Natural killer cell (primary cell): ENCODE data around the gene UIMC1. TPM values are rescaled to one million over a fixed set of nuclear protein-coding genes. Genes with fewer than 3 reads are reported as not detected.
"Not testable (repeated sequence)": the region's sequence is repeated elsewhere in the genome, so short reads cannot be mapped to it uniquely, and the experiment has no call there.

Source experiments
- ATAC-seq, 3 donors: fragments of 150-1000 bp in 2 of 3; fragments of 200-7000 bp in 1 of 3; cut with Tn5 transposase; 1 replicate in 1 of 3; 2 replicates in 2 of 3; pipeline ENCODE4 v1.10.0; 2021; ENCODE audit warnings: mild to moderate bottlenecking in 2 of 3, moderate library complexity in 2 of 3
- DNase-seq, 2 donors: peaks; one replicate each; pipeline versions ENCODE4 v3.0.0 to v3.0.0-alpha.2; 2013 to 2021; ENCODE audit warnings: mixed read lengths in 1 of 2
- H3K27ac ChIP-seq: one replicate; pipeline ENCODE4 v1.5.1; 2013; ENCODE audit warnings: mild to moderate bottlenecking, low read length
- H3K27me3 ChIP-seq: one replicate; pipeline ENCODE4 v1.6.1; 2013; ENCODE audit warnings: low read length; ENCODE audit not compliant: control insufficient read depth, insufficient read depth
- H3K36me3 ChIP-seq: one replicate; pipeline ENCODE4 v1.6.1; 2013; ENCODE audit warnings: low read length; ENCODE audit not compliant: control insufficient read depth, insufficient read depth
- H3K4me1 ChIP-seq: one replicate; pipeline ENCODE4 v1.6.1; 2013; ENCODE audit warnings: low read length; ENCODE audit not compliant: control insufficient read depth, insufficient read depth
- H3K4me3 ChIP-seq: one replicate; pipeline ENCODE4 v1.5.1; 2013; ENCODE audit warnings: low read length
- H3K9me3 ChIP-seq: one replicate; pipeline ENCODE4 v1.6.1; 2013; ENCODE audit warnings: low read length; ENCODE audit not compliant: control insufficient read depth, insufficient read depth
- H3K27ac Mint-ChIP-seq, 2 donors: one replicate each; pipeline ENCODE4 v1.8.0; 2022; ENCODE audit warnings: mild to moderate bottlenecking in 2 of 2, mixed read lengths in 2 of 2, moderate library complexity in 1 of 2
- H3K27me3 Mint-ChIP-seq, 2 donors: one replicate each; pipeline ENCODE4 v1.8.0; 2022; ENCODE audit warnings: low read depth in 2 of 2, mixed read lengths in 2 of 2
- H3K36me3 Mint-ChIP-seq: one replicate; pipeline ENCODE4 v1.8.0; 2022; ENCODE audit warnings: mixed read lengths
- H3K4me1 Mint-ChIP-seq, 2 donors: one replicate each; pipeline ENCODE4 v1.8.0; 2022; ENCODE audit warnings: mixed read lengths in 2 of 2
- H3K4me3 Mint-ChIP-seq: one replicate; pipeline ENCODE4 v1.8.0; 2022; ENCODE audit warnings: mild to moderate bottlenecking, moderate library complexity, mixed read lengths
- H3K9me3 Mint-ChIP-seq, 2 donors: one replicate each; pipeline ENCODE4 v1.8.0; 2022; ENCODE audit warnings: mixed read lengths in 2 of 2
- WGBS: methylation state at CpG from one replicate; pipeline ENCODE4 v1.1.7; 2013; ENCODE audit warnings: missing lambda C conversion rate; ENCODE audit not compliant: insufficient coverage; 5-methylcytosine and 5-hydroxymethylcytosine counted together
- intact Hi-C: fragments of 100-400 bp; cut with micrococcal nuclease; formaldehyde crosslinking; loops from one replicate; pipeline ENCODE4 v1.14.2; 2022
- total RNA-seq, 4 donors: library from RNA; stranded (reverse); fragments of 120-200 nt in 1 of 4; gene quantifications; one replicate each; pipeline versions ENCODE4 v1.2.3 to v1.2.4, GENCODE V29; 2013 to 2022
- TF ChIP-seq, protein P1 (sequence below): fragments of 200-600 bp; IDR thresholded peaks from one replicate; pipeline ENCODE4 v1.8.0; 2022; ENCODE audit warnings: antibody characterized with exemption

UIMC1 gene
- total RNA-seq, 3 donors from 2014 or later (not counting 1 experiment from before 2014, with no cell fraction given): 55.1 to 75.7 (median 57.3) TPM

GRCh38 chr5:176874198-176874780 is 132.3 kb downstream of the UIMC1 start:
- H3K9me3 Mint-ChIP-seq: peaks cover 0 to 6% of the 10 kb centered on the region in 2 donors
- 86% methylated on average over 20 of the region's 20 CpGs for WGBS

GRCh38 chr5:176873541-176874172 is 132.9 kb downstream of the UIMC1 start:
- Mint-ChIP-seq H3K27me3 (peaks cover 9 to 13% of the 10 kb centered on the region in 2 donors), H3K9me3 (peaks cover 0 to 6% of the 10 kb centered on the region in 2 donors), H3K36me3 (no peaks in the 10 kb centered on the region), H3K4me1 (peaks cover 20 to 43% of the 10 kb centered on the region in 2 donors), H3K27ac (peak overlapping the region; percentile 75 to 85), H3K4me3 (peak overlapping the region; percentile 66)
- no peak overlapping the region for H3K4me3 ChIP-seq
- H3K4me1 ChIP-seq: peaks cover 41% of the 10 kb centered on the region
- H3K27ac ChIP-seq: no peak overlapping the region
- H3K27me3 ChIP-seq: peaks cover 10% of the 10 kb centered on the region
- intact Hi-C loops: no loop called here
- H3K36me3 ChIP-seq: no peaks in the 10 kb centered on the region
- DNase-seq (no peak), ATAC-seq (no peak)
- H3K9me3 ChIP-seq: peaks cover 16% of the 10 kb centered on the region
- TF ChIP-seq, protein P1, sequence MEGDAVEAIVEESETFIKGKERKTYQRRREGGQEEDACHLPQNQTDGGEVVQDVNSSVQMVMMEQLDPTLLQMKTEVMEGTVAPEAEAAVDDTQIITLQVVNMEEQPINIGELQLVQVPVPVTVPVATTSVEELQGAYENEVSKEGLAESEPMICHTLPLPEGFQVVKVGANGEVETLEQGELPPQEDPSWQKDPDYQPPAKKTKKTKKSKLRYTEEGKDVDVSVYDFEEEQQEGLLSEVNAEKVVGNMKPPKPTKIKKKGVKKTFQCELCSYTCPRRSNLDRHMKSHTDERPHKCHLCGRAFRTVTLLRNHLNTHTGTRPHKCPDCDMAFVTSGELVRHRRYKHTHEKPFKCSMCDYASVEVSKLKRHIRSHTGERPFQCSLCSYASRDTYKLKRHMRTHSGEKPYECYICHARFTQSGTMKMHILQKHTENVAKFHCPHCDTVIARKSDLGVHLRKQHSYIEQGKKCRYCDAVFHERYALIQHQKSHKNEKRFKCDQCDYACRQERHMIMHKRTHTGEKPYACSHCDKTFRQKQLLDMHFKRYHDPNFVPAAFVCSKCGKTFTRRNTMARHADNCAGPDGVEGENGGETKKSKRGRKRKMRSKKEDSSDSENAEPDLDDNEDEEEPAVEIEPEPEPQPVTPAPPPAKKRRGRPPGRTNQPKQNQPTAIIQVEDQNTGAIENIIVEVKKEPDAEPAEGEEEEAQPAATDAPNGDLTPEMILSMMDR: no peak
- WGBS: 78% methylated on average over 16 of the region's 16 CpGs

More at GRCh38 chr5:176874198-176874780, 132.3 kb downstream of the UIMC1 start:
- Mint-ChIP-seq H3K27me3 (peaks cover 9 to 13% of the 10 kb centered on the region in 2 donors), H3K4me1 (peaks cover 20 to 38% of the 10 kb centered on the region in 2 donors), H3K4me3 (no peak overlapping the region), H3K36me3 (no peaks in the 10 kb centered on the region), H3K27ac (no peak overlapping the region)
- no peak overlapping the region for H3K4me3 ChIP-seq
- intact Hi-C loops: no loop called here
- TF ChIP-seq, protein P1: no peak
- DNase-seq (no peak), ATAC-seq (no peak)
- no peaks in the 10 kb centered on the region for H3K36me3 ChIP-seq
- peaks cover 10% of the 10 kb centered on the region for H3K27me3 ChIP-seq
- peaks cover 41% of the 10 kb centered on the region for H3K4me1 ChIP-seq
- H3K27ac ChIP-seq: no peak overlapping the region
- H3K9me3 ChIP-seq: peaks cover 16% of the 10 kb centered on the region

DNA sequence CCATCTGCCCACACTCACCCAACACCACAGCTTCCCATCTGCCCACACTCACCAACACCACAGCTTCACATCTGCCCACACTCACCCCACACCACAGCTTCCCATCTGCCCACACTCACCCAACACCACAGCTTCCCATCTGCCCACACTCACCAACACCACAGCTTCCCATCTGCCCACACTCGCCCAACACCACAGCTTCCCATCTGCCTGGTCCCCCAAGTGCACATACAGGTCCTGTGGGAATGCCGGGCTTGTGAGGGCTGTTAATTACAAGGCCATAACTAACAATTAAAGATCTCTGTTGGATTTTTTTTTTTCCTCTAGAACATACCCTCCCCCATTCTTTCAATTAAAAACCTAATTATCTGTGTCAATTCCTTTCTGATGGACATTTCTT is 133.6 kb downstream of the UIMC1 start:
- WGBS: 57% methylated on average over 2 of the region's 2 CpGs
- H3K4me3 ChIP-seq, ATAC-seq, H3K36me3 ChIP-seq, H3K36me3 Mint-ChIP-seq, intact Hi-C loops, H3K27ac ChIP-seq, H3K9me3 Mint-ChIP-seq: not testable (repeated sequence)
- peaks cover 9 to 13% of the 10 kb centered on the region in 2 donors for H3K27me3 Mint-ChIP-seq
- H3K27me3 ChIP-seq: peaks cover 10% of the 10 kb centered on the region
- H3K9me3 ChIP-seq: peaks cover 16% of the 10 kb centered on the region
- H3K4me1 Mint-ChIP-seq: peaks cover 20 to 43% of the 10 kb centered on the region in 2 donors
- peak in 1 of 2 donors; percentile 10 for DNase-seq
- H3K4me3 Mint-ChIP-seq: peak overlapping the region; percentile 66
- peaks cover 41% of the 10 kb centered on the region for H3K4me1 ChIP-seq
- H3K27ac Mint-ChIP-seq: peak overlapping the region; percentile 75 to 85

DNA sequence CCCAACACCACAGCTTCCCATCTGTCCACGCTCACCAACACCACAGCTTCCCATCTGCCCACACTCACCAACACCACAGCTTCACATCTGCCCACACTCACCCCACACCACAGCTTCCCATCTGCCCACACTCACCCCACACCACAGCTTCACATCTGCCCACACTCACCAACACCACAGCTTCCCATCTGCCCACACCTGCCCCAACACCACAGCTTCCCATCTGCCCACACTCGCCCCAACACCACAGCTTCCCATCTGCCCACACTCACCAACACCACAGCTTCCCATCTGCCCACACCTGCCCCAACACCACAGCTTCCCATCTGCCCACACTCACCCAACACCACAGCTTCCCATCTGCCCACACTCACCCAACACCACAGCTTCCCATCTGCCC is 134.0 kb downstream of the UIMC1 start:
- H3K4me3 Mint-ChIP-seq, intact Hi-C loops, DNase-seq, ATAC-seq, H3K27ac ChIP-seq, H3K4me3 ChIP-seq, H3K36me3 Mint-ChIP-seq, H3K9me3 Mint-ChIP-seq, H3K36me3 ChIP-seq: not testable (repeated sequence)
- Histone ChIP-seq H3K9me3 (peaks cover 16% of the 10 kb centered on the region), H3K4me1 (peaks cover 41% of the 10 kb centered on the region), H3K27me3 (peaks cover 10% of the 10 kb centered on the region)
- H3K4me1 Mint-ChIP-seq: peaks cover 20 to 43% of the 10 kb centered on the region in 2 donors
- H3K27ac Mint-ChIP-seq: peak overlapping the region; percentile 75 to 85
- peaks cover 9 to 13% of the 10 kb centered on the region in 2 donors for H3K27me3 Mint-ChIP-seq
- 0% methylated on average over 2 of the region's 2 CpGs for WGBS

- H3K4me3 ChIP-seq, H3K36me3 Mint-ChIP-seq, intact Hi-C loops, DNase-seq, H3K27ac ChIP-seq, ATAC-seq, H3K4me3 Mint-ChIP-seq, H3K9me3 Mint-ChIP-seq, H3K36me3 ChIP-seq: not testable (repeated sequence)
- H3K4me1 Mint-ChIP-seq: peaks cover 9 to 32% of the 10 kb centered on the region in 2 donors
- peaks cover 3 to 17% of the 10 kb centered on the region in 2 donors for H3K27me3 Mint-ChIP-seq
- peak overlapping the region in 1 of 2 donors; percentile 57 for H3K27ac Mint-ChIP-seq
- H3K27me3 ChIP-seq: peaks cover 12% of the 10 kb centered on the region
- peaks cover 16% of the 10 kb centered on the region for H3K9me3 ChIP-seq
- 40% methylated on average over 7 of the region's 10 CpGs for WGBS
- H3K4me1 ChIP-seq: peaks cover 27% of the 10 kb centered on the region
Measured at GRCh38 chr5:176870644-176871043, 135.9 kb downstream of the UIMC1 start.
